HG02885 (cell line): ENCODE results near the gene SRSF7.
"Not testable (repeated sequence)": the region's sequence is repeated elsewhere in the genome, so short reads cannot be mapped to it uniquely, and the experiment has no call there.

Experiments
- ATAC-seq: cut with Tn5 transposase; IDR thresholded peaks from one replicate; pipeline ENCODE4 v1.9.1; 2021; ENCODE audit warnings: mild to moderate bottlenecking; ENCODE audit not compliant: unreplicated experiment, poor library complexity

Gene SRSF7

GRCh38 chr2:38750891-38751595, at the start of gene SRSF7:
Gene SRSF7, minus strand, starts transcription at chr2:38751361. Its CDS starts 105 bp downstream, at chr2:38751256.
- peak; percentile 80 for ATAC-seq

GRCh38 chr2:38797953-38798352, 46.8 kb upstream of the SRSF7 start:
- no peak for ATAC-seq

- ATAC-seq, result no peak
These were observed 46.1 kb upstream of the SRSF7 start for GRCh38 chr2:38797250-38797676.

- ATAC-seq, result not testable (repeated sequence)
These were observed 43.9 kb upstream of the SRSF7 start for GRCh38 chr2:38795016-38795415.

GRCh38 chr2:38794235-38794946, 43.2 kb upstream of the SRSF7 start:
- no peak for ATAC-seq

- ATAC-seq, result no peak
These were observed 42.4 kb upstream of the SRSF7 start for GRCh38 chr2:38793511-38793910.

- no peak for ATAC-seq
These were observed 41.6 kb upstream of the SRSF7 start for GRCh38 chr2:38792751-38793150.

GRCh38 chr2:38792321-38792720, 41.2 kb upstream of the SRSF7 start:
- not testable (repeated sequence) for ATAC-seq

- ATAC-seq, result no peak
These were observed 40.6 kb upstream of the SRSF7 start for GRCh38 chr2:38791744-38792143.

- no peak for ATAC-seq
These were observed 38.5 kb upstream of the SRSF7 start for GRCh38 chr2:38789691-38790090.

- no peak for ATAC-seq
These were observed 37.1 kb upstream of the SRSF7 start for GRCh38 chr2:38788306-38788705.

GRCh38 chr2:38783586-38783985, 32.4 kb upstream of the SRSF7 start:
- ATAC-seq, result no peak

GRCh38 chr2:38778687-38779082, 27.5 kb upstream of the SRSF7 start:
- no peak for ATAC-seq

- no peak for ATAC-seq
These were observed 25.4 kb upstream of the SRSF7 start for GRCh38 chr2:38776531-38776930.

GRCh38 chr2:38775921-38776225, 24.7 kb upstream of the SRSF7 start:
- no peak for ATAC-seq

GRCh38 chr2:38775097-38775920, 24.1 kb upstream of the SRSF7 start:
- ATAC-seq, result no peak

GRCh38 chr2:38771632-38772031, 20.5 kb upstream of the SRSF7 start:
- ATAC-seq, result no peak

- no peak for ATAC-seq
These were observed 14.4 kb upstream of the SRSF7 start for GRCh38 chr2:38765551-38765950.

GRCh38 chr2:38765149-38765548, 14.0 kb upstream of the SRSF7 start:
- no peak for ATAC-seq

- ATAC-seq, result no peak
These were observed 12.6 kb upstream of the SRSF7 start for GRCh38 chr2:38763728-38764127.

GRCh38 chr2:38763228-38763627, 12.1 kb upstream of the SRSF7 start:
- no peak for ATAC-seq
